ENCODE measurements around the gene ASB11. TPM values are rescaled to one million over a fixed set of nuclear protein-coding genes. Genes with fewer than 3 reads are reported as not detected.
"Not testable (repeated sequence)": the region's sequence is repeated elsewhere in the genome, so short reads cannot be mapped to it uniquely, and the experiment has no call there.

ASB11 gene
- total RNA-seq, 2 donors from 2014 or later: not detected

GRCh38 chrX:15311119-15311518, 4.3 kb downstream of the ASB11 start:
- Mint-ChIP-seq H3K27ac (no peak overlapping the region), H3K9me3 (peaks cover 2% of the 10 kb centered on the region), H3K4me1 (no peaks in the 10 kb centered on the region), H3K4me3 (no peak overlapping the region), H3K27me3 (ENCODE audit: insufficient read depth) (peaks cover 2% of the 10 kb centered on the region), H3K36me3 (ENCODE audit: low read depth) (no peaks in the 10 kb centered on the region)
- Histone ChIP-seq H3K27me3 (ENCODE audit: control insufficient read depth, insufficient read depth, low read length, poor library complexity, severe bottlenecking) (no peaks in the 10 kb centered on the region), H3K9me3 (ENCODE audit: control insufficient read depth, low read length) (no peaks in the 10 kb centered on the region), H3K9ac (ENCODE audit: extremely low read depth, low read length, poor library complexity, severe bottlenecking) (no peak overlapping the region), H3K4me3 (ENCODE audit: low read length) (no peak overlapping the region), H3K4me1 (ENCODE audit: control insufficient read depth, insufficient read depth, low read length) (no peaks in the 10 kb centered on the region), H3K36me3 (ENCODE audit: control insufficient read depth, insufficient read depth, low read length) (no peaks in the 10 kb centered on the region), H3K27ac (ENCODE audit: low read depth, low read length) (no peak overlapping the region)
- DNase-seq: no peak
- WGBS, 2 experiments (ENCODE audit: insufficient coverage in 1 of 2, insufficient read length in 1 of 2): 83 to 88% methylated on average over 2 to 3 of the region's 3 CpGs
- no peak for TF ChIP-seq CTCF (conservative IDR thresholded peaks at IDR 0.05)

- Mint-ChIP-seq H3K36me3 (ENCODE audit: low read depth) (no peaks in the 10 kb centered on the region), H3K27ac (no peak overlapping the region), H3K27me3 (ENCODE audit: insufficient read depth) (peaks cover 2% of the 10 kb centered on the region), H3K9me3 (peaks cover 2% of the 10 kb centered on the region), H3K4me1 (no peaks in the 10 kb centered on the region), H3K4me3 (no peak overlapping the region)
- no peak for TF ChIP-seq CTCF (conservative IDR thresholded peaks at IDR 0.05)
- Histone ChIP-seq H3K4me1 (ENCODE audit: control insufficient read depth, insufficient read depth, low read length) (no peaks in the 10 kb centered on the region), H3K27me3 (ENCODE audit: control insufficient read depth, insufficient read depth, low read length, poor library complexity, severe bottlenecking) (no peaks in the 10 kb centered on the region), H3K9ac (ENCODE audit: extremely low read depth, low read length, poor library complexity, severe bottlenecking) (no peak overlapping the region), H3K4me3 (ENCODE audit: low read length) (no peak overlapping the region), H3K27ac (ENCODE audit: low read depth, low read length) (no peak overlapping the region), H3K36me3 (ENCODE audit: control insufficient read depth, insufficient read depth, low read length) (no peaks in the 10 kb centered on the region), H3K9me3 (ENCODE audit: control insufficient read depth, low read length) (no peaks in the 10 kb centered on the region)
- DNase-seq: no peak
- no CpG with 5 or more reads among the region's 3 CpGs for WGBS, 2 experiments (ENCODE audit: insufficient coverage in 1 of 2, insufficient read length in 1 of 2)
These were observed 5.3 kb downstream of the ASB11 start for GRCh38 chrX:15310117-15310516.

- not testable (repeated sequence) for H3K36me3 ChIP-seq (ENCODE audit: control insufficient read depth, insufficient read depth, low read length); H3K27ac ChIP-seq (ENCODE audit: low read depth, low read length); H3K4me1 ChIP-seq (ENCODE audit: control insufficient read depth, insufficient read depth, low read length); H3K27ac Mint-ChIP-seq; H3K36me3 Mint-ChIP-seq (ENCODE audit: low read depth); H3K9me3 ChIP-seq (ENCODE audit: control insufficient read depth, low read length); H3K4me3 ChIP-seq (ENCODE audit: low read length); H3K4me3 Mint-ChIP-seq; H3K4me1 Mint-ChIP-seq; H3K27me3 ChIP-seq (ENCODE audit: control insufficient read depth, insufficient read depth, low read length, poor library complexity, severe bottlenecking); DNase-seq; H3K27me3 Mint-ChIP-seq (ENCODE audit: insufficient read depth); H3K9ac ChIP-seq (ENCODE audit: extremely low read depth, low read length, poor library complexity, severe bottlenecking); H3K9me3 Mint-ChIP-seq
- 100% methylated on average over 2 of the region's 3 CpGs; no CpG with 5 or more reads in 1 of the 2 experiments for WGBS, 2 experiments (ENCODE audit: insufficient coverage in 1 of 2, insufficient read length in 1 of 2)
These were observed 9.5 kb downstream of the ASB11 start for GRCh38 chrX:15305899-15306298.

GRCh38 chrX:15301924-15302323, 13.5 kb downstream of the ASB11 start:
- no peak overlapping the region for H3K4me3 Mint-ChIP-seq
- Histone ChIP-seq H3K9me3 (ENCODE audit: control insufficient read depth, low read length) (no peaks in the 10 kb centered on the region), H3K4me3 (ENCODE audit: low read length) (no peak overlapping the region), H3K27me3 (ENCODE audit: control insufficient read depth, insufficient read depth, low read length, poor library complexity, severe bottlenecking) (no peaks in the 10 kb centered on the region), H3K9ac (ENCODE audit: extremely low read depth, low read length, poor library complexity, severe bottlenecking) (no peak overlapping the region), H3K27ac (ENCODE audit: low read depth, low read length) (no peak overlapping the region), H3K4me1 (ENCODE audit: control insufficient read depth, insufficient read depth, low read length) (no peaks in the 10 kb centered on the region), H3K36me3 (ENCODE audit: control insufficient read depth, insufficient read depth, low read length) (no peaks in the 10 kb centered on the region)
- H3K36me3 Mint-ChIP-seq (ENCODE audit: low read depth): no peaks in the 10 kb centered on the region
- TF ChIP-seq CTCF (conservative IDR thresholded peaks at IDR 0.05): no peak
- no peaks in the 10 kb centered on the region for H3K27me3 Mint-ChIP-seq (ENCODE audit: insufficient read depth)
- no peaks in the 10 kb centered on the region for H3K4me1 Mint-ChIP-seq
- peak; percentile 46 for DNase-seq
- no peak overlapping the region for H3K27ac Mint-ChIP-seq
- WGBS, 2 experiments (ENCODE audit: insufficient coverage in 1 of 2, insufficient read length in 1 of 2): 85% methylated on average over 4 of the region's 4 CpGs; no CpG with 5 or more reads in 1 of the 2 experiments
- H3K9me3 Mint-ChIP-seq: no peaks in the 10 kb centered on the region

All from endodermal cell (in vitro differentiated cells).